Upper lobe of left lung (tissue), 6 donors: ENCODE data around the gene IGF2R. TPM values are rescaled to one million over a fixed set of nuclear protein-coding genes. Genes with fewer than 3 reads are reported as not detected.

Experiments used
- ATAC-seq, 2 donors: fragments of 200-7000 bp; cut with Tn5 transposase; one replicate each; pipeline ENCODE4 v1.9.1; 2022; ENCODE audit warnings: mild to moderate bottlenecking in 2 of 2, moderate library complexity in 2 of 2; ENCODE audit not compliant: low FRiP score in 2 of 2
- DNase-seq, 2 donors: peaks; one replicate each; pipeline ENCODE4 v3.0.0-alpha.2; 2019 to 2020
- H3K27ac ChIP-seq, 4 donors: fragments of 200-600 bp; sonication (generic); one replicate each; pipeline ENCODE4 v1.5.1; 2016 to 2019
- H3K27me3 ChIP-seq, 4 donors: fragments of 200-600 bp; sonication (generic); one replicate each; pipeline ENCODE4 v1.5.1; 2017 to 2019
- H3K36me3 ChIP-seq, 4 donors: fragments of 200-600 bp; sonication (generic); one replicate each; pipeline ENCODE4 v1.5.1; 2016 to 2019
- H3K4me1 ChIP-seq, 4 donors: fragments of 200-600 bp; sonication (generic); one replicate each; pipeline ENCODE4 v1.5.1; 2018 to 2019
- H3K4me3 ChIP-seq, 4 donors: fragments of 200-600 bp; sonication (generic); one replicate each; pipeline ENCODE4 v1.5.1; 2017 to 2019; ENCODE audit warnings: mild to moderate bottlenecking in 2 of 4, moderate library complexity in 1 of 4
- H3K9me3 ChIP-seq, 4 donors: fragments of 200-600 bp; sonication (generic); one replicate each; pipeline ENCODE4 v1.5.1; 2018 to 2019
- CTCF ChIP-seq, 6 experiments: fragments of 450-650 bp in 4 of 6; fragments of 200-600 bp in 2 of 6; sonication (generic) in 2 of 6; IDR thresholded peaks; one replicate each; pipeline ENCODE4 v1.5.1; 2016 to 2019; ENCODE audit warnings: antibody characterized with exemption in 6 of 6
- EP300 ChIP-seq, 4 donors: sonication (generic); formaldehyde crosslinking; IDR thresholded peaks; one replicate each; pipeline ENCODE4 v1.5.1; 2017; ENCODE audit warnings: antibody characterized with exemption in 4 of 4, control low read depth in 2 of 4
- POLR2A ChIP-seq, 4 donors: fragments of 450-650 bp; IDR thresholded peaks; one replicate each; pipeline ENCODE4 v1.5.1; 2016 to 2017; ENCODE audit warnings: antibody characterized with exemption in 4 of 4, mild to moderate bottlenecking in 2 of 4
- POLR2AphosphoS5 ChIP-seq, 2 donors: sonication (generic); formaldehyde crosslinking; IDR thresholded peaks; one replicate each; pipeline ENCODE4 v1.5.1; 2017; ENCODE audit warnings: antibody characterized with exemption in 2 of 2
- WGBS, 2 donors: methylation state at CpG; one replicate each; pipeline ENCODE4 v1.1.5; 2017 to 2018; 5-methylcytosine and 5-hydroxymethylcytosine counted together
- total RNA-seq, 6 donors: library from RNA; depleted of rRNA in 4 of 6; stranded (reverse); fragments of >200 nt in 4 of 6; gene quantifications; one replicate each; pipeline versions ENCODE4 v1.1.0 to v1.2.1, GENCODE V29; 2016 to 2021
- donor health status: DM: no; HTN: no; CAD: no; lungs with moderate emphysema.
- donor health status: DM: no; HTN: yes; CAD: no; lungs with severe emphysema.

The IGF2R gene
- total RNA-seq, 6 donors from 2014 or later, result 103 to 150 (median 128) TPM

- Histone ChIP-seq H3K9me3 (peaks cover 0 to 13% (median 4%) of the 10 kb centered on the region in 4 donors), H3K4me3 (no peak overlapping the region), H3K27me3 (no peaks in the 10 kb centered on the region), H3K27ac (peak overlapping the region in 1 of 4 donors; percentile 50), H3K36me3 (no peaks in the 10 kb centered on the region), H3K4me1 (peaks cover 0 to 9% (median 7%) of the 10 kb centered on the region in 4 donors)
- peak in 1 of 2 donors; percentile 64 for ATAC-seq
- WGBS, 2 donors, result 50 to 93% methylated on average over 2 of the region's 2 CpGs
- TF ChIP-seq EP300 (IDR thresholded peaks at IDR 0.05) (no peak), POLR2A (IDR thresholded peaks at IDR 0.05) (no peak), CTCF (IDR thresholded peaks at IDR 0.05) (no peak), POLR2AphosphoS5 (IDR thresholded peaks at IDR 0.05) (no peak)
- DNase-seq, result peak in 1 of 2 donors; percentile 43
These were observed 24.8 kb upstream of the IGF2R start for GRCh38 chr6:159943968-159944598.

- no peak overlapping the region for H3K27ac ChIP-seq
- H3K27me3 ChIP-seq, result no peaks in the 10 kb centered on the region
- H3K4me3 ChIP-seq, result no peak overlapping the region
- no peaks in the 10 kb centered on the region for H3K36me3 ChIP-seq
- 84 to 90% methylated on average over 6 of the region's 6 CpGs for WGBS, 2 donors
- H3K9me3 ChIP-seq, result peaks cover 0 to 13% (median 4%) of the 10 kb centered on the region in 4 donors
- no peak for TF ChIP-seq CTCF (IDR thresholded peaks at IDR 0.05)
- no peak for TF ChIP-seq POLR2AphosphoS5 (IDR thresholded peaks at IDR 0.05)
- TF ChIP-seq POLR2A (IDR thresholded peaks at IDR 0.05), result no peak
- TF ChIP-seq EP300 (IDR thresholded peaks at IDR 0.05), result no peak
- no peak for ATAC-seq
- DNase-seq, result no peak
- H3K4me1 ChIP-seq, result peaks cover 0 to 8% (median 7%) of the 10 kb centered on the region in 4 donors
These were observed 23.0 kb upstream of the IGF2R start for GRCh38 chr6:159945801-159946392.

DNA sequence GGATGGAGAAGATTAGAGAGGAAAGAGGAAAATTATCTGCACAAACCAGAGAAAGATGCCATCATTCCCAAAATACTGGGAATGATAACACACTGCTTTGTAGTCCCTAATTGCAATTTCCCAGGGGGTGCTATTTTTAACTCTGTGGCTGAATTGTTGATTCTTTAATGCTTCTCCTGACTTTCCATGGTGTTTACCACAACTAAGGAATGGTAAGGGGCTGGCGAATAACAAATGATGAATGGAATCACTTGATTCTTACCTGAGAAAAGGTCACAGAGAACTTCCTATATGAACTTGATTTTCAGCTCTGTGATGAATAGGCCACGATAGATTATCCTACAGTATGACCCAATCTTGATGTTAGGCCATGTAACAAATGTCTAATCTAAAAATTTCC lies 22.0 kb upstream of the IGF2R start:
- WGBS, 2 donors, result 90 to 98% methylated on average over 2 of the region's 2 CpGs
- TF ChIP-seq EP300 (IDR thresholded peaks at IDR 0.05) (no peak), CTCF (IDR thresholded peaks at IDR 0.05) (no peak), POLR2A (IDR thresholded peaks at IDR 0.05) (no peak), POLR2AphosphoS5 (IDR thresholded peaks at IDR 0.05) (no peak)

GRCh38 chr6:159948199-159948598 lies 20.7 kb upstream of the IGF2R start:
- H3K27me3 ChIP-seq, result no peaks in the 10 kb centered on the region
- WGBS, 2 donors, result 95 to 96% methylated on average over 4 of the region's 4 CpGs
- H3K36me3 ChIP-seq, result no peaks in the 10 kb centered on the region
- H3K4me3 ChIP-seq, result no peak overlapping the region
- DNase-seq, result no peak
- peaks cover 0 to 13% (median 4%) of the 10 kb centered on the region in 4 donors for H3K9me3 ChIP-seq
- no peak for TF ChIP-seq CTCF (IDR thresholded peaks at IDR 0.05)
- no peak for TF ChIP-seq POLR2AphosphoS5 (IDR thresholded peaks at IDR 0.05)
- TF ChIP-seq POLR2A (IDR thresholded peaks at IDR 0.05), result no peak
- TF ChIP-seq EP300 (IDR thresholded peaks at IDR 0.05), result no peak
- no peak overlapping the region for H3K27ac ChIP-seq
- H3K4me1 ChIP-seq, result peaks cover 19 to 29% (median 24%) of the 10 kb centered on the region in 4 donors
- ATAC-seq, result no peak

More for the DNA sequence above, 22.0 kb upstream of the IGF2R start:
- H3K27me3 ChIP-seq, result no peaks in the 10 kb centered on the region
- no peaks in the 10 kb centered on the region for H3K36me3 ChIP-seq
- H3K27ac ChIP-seq, result no peak overlapping the region
- H3K9me3 ChIP-seq, result peaks cover 0 to 13% (median 4%) of the 10 kb centered on the region in 4 donors
- H3K4me3 ChIP-seq, result no peak overlapping the region
- peaks cover 7 to 17% (median 13%) of the 10 kb centered on the region in 4 donors for H3K4me1 ChIP-seq
- DNase-seq (no peak), ATAC-seq (no peak)
